K562 (cell line): ENCODE data around the gene TDRKH. TPM values are rescaled to one million over a fixed set of nuclear protein-coding genes. Genes with fewer than 3 reads are reported as not detected.

ENCODE experiments used
- KLF13 ChIP-seq: fragments of 450-650 bp; IDR thresholded peaks from 2 replicates; pipeline ENCODE4 v1.6.1; 2016; ENCODE audit warnings: missing genetic modification characterization, low read depth, mild to moderate bottlenecking, missing compliant biosample characterization, moderate library complexity, borderline replicate concordance
- SAFB ChIP-seq: fragments of 200-400 bp; formaldehyde crosslinking; IDR thresholded peaks from 2 replicates; pipeline ENCODE4 v1.6.1; 2017; ENCODE audit warnings: low read depth, low read length, borderline replicate concordance
- polyA plus RNA-seq, 8 experiments: library from polyadenylated mRNA; depleted of rRNA in 4 of 8; stranded (reverse) in 5 of 8; unstranded in 3 of 8; fragments of >200 nt; fragmentation: Nextera tagmentation in 2 of 8; fragmentation: Illumina TruSeq in 1 of 8; extraction: Ambion mirVana in 2 of 8; extraction: Trizol in 1 of 8; gene quantifications; 2 replicates each; pipeline versions ENCODE4 v1.2.1 to v1.2.3, GENCODE V29; 2011 to 2014; ENCODE audit warnings: inconsistent platforms in 1 of 8, missing spikeins in 1 of 8
- total RNA-seq, 7 experiments: library from RNA; depleted of rRNA in 6 of 7; stranded (reverse); fragments of >200 nt in 6 of 7; fragmentation: Illumina TruSeq in 2 of 7; extraction: Trizol in 2 of 7; gene quantifications; 2 replicates each; pipeline versions ENCODE4 v1.2.1 to v1.2.3, GENCODE V29; 2011 to 2021; ENCODE audit warnings: low replicate concordance in 1 of 7
- TF ChIP-seq, protein P1 (sequence below), 2 experiments: fragments of 150-350 bp in 1 of 2; IDR thresholded peaks; 2 replicates each; pipeline ENCODE4 v1.6.1; 2012 to 2016; ENCODE audit warnings: low read depth in 2 of 2, low read length in 2 of 2, mild to moderate bottlenecking in 1 of 2, moderate library complexity in 1 of 2

The TDRKH gene
- total and polyA plus RNA-seq, 9 of the 15 experiments (the other 6 are each of a cell fraction or from before 2014, with no cell fraction given) = 4.3 to 21.3 (median 8.4) TPM

DNA sequence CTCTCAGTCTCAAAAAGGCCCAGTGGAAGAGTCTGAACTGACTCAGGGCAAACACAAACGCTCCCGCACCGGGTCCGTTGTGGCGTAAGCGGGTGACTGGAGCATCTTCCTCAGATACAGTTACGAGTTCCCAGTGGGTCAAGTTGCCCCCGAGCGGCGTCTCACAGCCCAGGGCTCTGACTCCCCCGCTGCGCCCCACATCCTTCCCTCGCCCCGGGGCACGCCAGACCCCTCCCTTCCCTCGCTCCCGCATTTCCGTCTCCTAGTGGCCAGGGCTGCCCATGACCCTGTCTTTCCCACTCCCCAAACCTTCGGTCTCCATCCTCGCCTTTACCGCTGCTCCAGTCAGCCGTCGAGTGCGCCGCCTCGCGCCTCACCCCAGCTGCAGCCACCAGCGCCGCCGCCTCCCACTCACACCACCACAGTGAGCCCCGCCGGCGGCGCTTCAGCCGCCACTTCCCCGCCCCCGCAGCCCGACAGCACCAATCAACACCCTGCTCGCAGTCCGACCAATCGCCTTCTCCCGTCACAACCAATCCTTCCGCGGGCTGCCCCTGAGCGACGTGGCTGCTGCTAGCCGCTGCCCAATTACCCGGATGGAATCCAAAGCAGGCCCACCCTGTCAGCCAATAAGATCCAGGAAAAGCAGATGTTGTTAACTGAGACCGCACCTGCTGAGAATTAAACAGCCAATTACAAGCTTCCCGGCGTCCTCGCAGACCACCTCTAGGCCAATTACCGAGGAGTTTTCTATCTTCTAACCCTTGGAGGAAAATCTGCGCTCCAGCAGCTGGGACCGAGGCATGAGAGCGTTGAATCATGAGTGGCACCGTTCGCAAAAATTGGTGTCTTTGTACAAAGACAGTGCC, at the start of gene TDRKH (continued):
- TF ChIP-seq, protein P1, sequence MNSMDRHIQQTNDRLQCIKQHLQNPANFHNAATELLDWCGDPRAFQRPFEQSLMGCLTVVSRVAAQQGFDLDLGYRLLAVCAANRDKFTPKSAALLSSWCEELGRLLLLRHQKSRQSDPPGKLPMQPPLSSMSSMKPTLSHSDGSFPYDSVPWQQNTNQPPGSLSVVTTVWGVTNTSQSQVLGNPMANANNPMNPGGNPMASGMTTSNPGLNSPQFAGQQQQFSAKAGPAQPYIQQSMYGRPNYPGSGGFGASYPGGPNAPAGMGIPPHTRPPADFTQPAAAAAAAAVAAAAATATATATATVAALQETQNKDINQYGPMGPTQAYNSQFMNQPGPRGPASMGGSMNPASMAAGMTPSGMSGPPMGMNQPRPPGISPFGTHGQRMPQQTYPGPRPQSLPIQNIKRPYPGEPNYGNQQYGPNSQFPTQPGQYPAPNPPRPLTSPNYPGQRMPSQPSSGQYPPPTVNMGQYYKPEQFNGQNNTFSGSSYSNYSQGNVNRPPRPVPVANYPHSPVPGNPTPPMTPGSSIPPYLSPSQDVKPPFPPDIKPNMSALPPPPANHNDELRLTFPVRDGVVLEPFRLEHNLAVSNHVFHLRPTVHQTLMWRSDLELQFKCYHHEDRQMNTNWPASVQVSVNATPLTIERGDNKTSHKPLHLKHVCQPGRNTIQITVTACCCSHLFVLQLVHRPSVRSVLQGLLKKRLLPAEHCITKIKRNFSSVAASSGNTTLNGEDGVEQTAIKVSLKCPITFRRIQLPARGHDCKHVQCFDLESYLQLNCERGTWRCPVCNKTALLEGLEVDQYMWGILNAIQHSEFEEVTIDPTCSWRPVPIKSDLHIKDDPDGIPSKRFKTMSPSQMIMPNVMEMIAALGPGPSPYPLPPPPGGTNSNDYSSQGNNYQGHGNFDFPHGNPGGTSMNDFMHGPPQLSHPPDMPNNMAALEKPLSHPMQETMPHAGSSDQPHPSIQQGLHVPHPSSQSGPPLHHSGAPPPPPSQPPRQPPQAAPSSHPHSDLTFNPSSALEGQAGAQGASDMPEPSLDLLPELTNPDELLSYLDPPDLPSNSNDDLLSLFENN (IDR thresholded peaks at IDR 0.05; ENCODE audit: low read depth in 2 of 2, low read length in 2 of 2) = 0 out of 4 replicates have a peak, but pooled peaks of 1 of the 2 experiments have one; percentile 11
- TF ChIP-seq KLF13 (tag) (no peak), SAFB (no peak)
